ENCODE measurements around the gene RNPS1. TPM values are rescaled to one million over a fixed set of nuclear protein-coding genes. Genes with fewer than 3 reads are reported as not detected.

RNPS1 gene
- 47.2 and 47.3 TPM in 2 replicates for total RNA-seq

GRCh38 chr16:2267913-2268666, at the start of gene RNPS1:
TSS of gene RNPS1 (minus strand) at chr16:2268126. CDS start at chr16:2264643, 3,483 bp downstream.

GRCh38 chr16:2251296-2252111, 16.4 kb downstream of the RNPS1 start, which contains the start of gene ECI1:
TSS of gene ECI1 (minus strand) at chr16:2251587. CDS start at chr16:2251566, 21 bp downstream.

GRCh38 chr16:2236337-2237101, 31.4 kb downstream of the RNPS1 start, which contains the start of gene DNASE1L2:
TSS of gene DNASE1L2 (plus strand) at chr16:2236444. CDS start at chr16:2236817, 373 bp downstream.

GRCh38 chr16:2223221-2223941, 44.5 kb downstream of the RNPS1 start, which contains the start of gene E4F1:
TSS of gene E4F1 (plus strand) at chr16:2223591. CDS start at chr16:2223614, 23 bp downstream.

GRCh38 chr16:2214719-2214968, 53.3 kb downstream of the RNPS1 start, which contains the start of gene PGP:
TSS of gene PGP (minus strand) at chr16:2214840. CDS start at chr16:2214777, 63 bp downstream.

GRCh38 chr16:2210386-2211365, 57.2 kb downstream of the RNPS1 start, which contains the start of gene BRICD5:
TSS of gene BRICD5 (minus strand) at chr16:2210863. CDS start at chr16:2210833, 30 bp downstream.

GRCh38 chr16:2205104-2205966, 62.6 kb downstream of the RNPS1 start, which contains the start of gene MLST8:
TSS of gene MLST8 (plus strand) at chr16:2205454. CDS start at chr16:2206086, 632 bp downstream.

Other genes starting within 250 kb of the RNPS1 start
- gene NPW, start 248.3 kb downstream of the RNPS1 start, total RNA-seq = 0.06 and 0.13 TPM in 2 replicates
- 98.1 and 182 TPM in 2 replicates for gene NHERF2, start 241.2 kb downstream of the RNPS1 start, total RNA-seq
- 40.6 and 59.2 TPM in 2 replicates for gene NTHL1, start 220.3 kb downstream of the RNPS1 start, total RNA-seq
- gene TSC2, start 220.1 kb downstream of the RNPS1 start, total RNA-seq = 44.3 and 53.0 TPM in 2 replicates
- gene PKD1, start 132.2 kb downstream of the RNPS1 start, total RNA-seq = 131 and 144 TPM in 2 replicates
- 2.0 and 2.4 TPM in 2 replicates for gene RAB26, start 119.5 kb downstream of the RNPS1 start, total RNA-seq
- 42.0 and 44.8 TPM in 2 replicates for gene TRAF7, start 112.3 kb downstream of the RNPS1 start, total RNA-seq
- under 0.01 and 0.40 TPM in 2 replicates for gene CASKIN1, start 71.5 kb downstream of the RNPS1 start, total RNA-seq
- 11.3 and 16.8 TPM in 2 replicates for gene MLST8, start 62.7 kb downstream of the RNPS1 start, total RNA-seq
- gene BRICD5, start 57.3 kb downstream of the RNPS1 start, total RNA-seq = 1.2 and 1.7 TPM in 2 replicates
- gene PGP, start 53.3 kb downstream of the RNPS1 start, total RNA-seq = 7.0 and 12.2 TPM in 2 replicates
- gene E4F1, start 44.5 kb downstream of the RNPS1 start, total RNA-seq = 22.6 and 29.9 TPM in 2 replicates
- 0.31 and 1.1 TPM in 2 replicates for gene DNASE1L2, start 31.7 kb downstream of the RNPS1 start, total RNA-seq
- gene ECI1, start 16.5 kb downstream of the RNPS1 start, total RNA-seq = 19.9 and 28.1 TPM in 2 replicates
- gene ABCA3, start 72.6 kb upstream of the RNPS1 start, total RNA-seq = 8.4 and 11.1 TPM in 2 replicates
- 9.5 and 17.3 TPM in 2 replicates for gene CCNF, start 161.3 kb upstream of the RNPS1 start, total RNA-seq
- 2.7 and 6.1 TPM in 2 replicates for gene TEDC2, start 192.0 kb upstream of the RNPS1 start, total RNA-seq
- 0.31 and 0.40 TPM in 2 replicates for gene NTN3, start 203.2 kb upstream of the RNPS1 start, total RNA-seq
- gene TBC1D24, start 207.0 kb upstream of the RNPS1 start, total RNA-seq = 10.3 and 12.0 TPM in 2 replicates
- gene ATP6V0C, start 245.8 kb upstream of the RNPS1 start, total RNA-seq = 10.4 and 11.9 TPM in 2 replicates

All from aortic smooth muscle cell (primary cell).